OCI-M1 (cell line): Measurements from ENCODE around the gene APC2.
"Not testable (repeated sequence)": the region's sequence is repeated elsewhere in the genome, so short reads cannot be mapped to it uniquely, and the experiment has no call there.

Experiments used
- DNase-seq: peaks from one replicate; lab custom pipeline; 2025; lab: John Stamatoyannopoulos, UW

The APC2 gene

DNA sequence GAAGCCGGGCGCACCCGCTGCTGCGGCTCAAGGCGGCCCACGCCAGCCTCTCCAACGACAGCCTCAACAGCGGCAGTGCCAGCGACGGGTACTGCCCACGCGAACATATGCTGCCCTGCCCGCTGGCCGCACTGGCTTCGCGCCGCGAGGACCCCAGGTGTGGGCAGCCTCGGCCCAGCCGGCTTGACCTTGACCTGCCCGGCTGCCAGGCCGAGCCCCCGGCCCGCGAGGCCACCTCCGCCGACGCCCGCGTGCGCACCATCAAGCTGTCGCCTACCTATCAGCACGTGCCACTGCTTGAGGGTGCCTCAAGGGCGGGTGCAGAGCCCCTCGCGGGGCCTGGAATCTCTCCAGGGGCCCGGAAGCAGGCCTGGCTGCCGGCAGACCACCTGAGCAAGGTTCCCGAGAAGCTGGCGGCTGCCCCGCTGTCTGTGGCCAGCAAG, 16.1 kb downstream of the APC2 start:
- no peak for DNase-seq

DNA sequence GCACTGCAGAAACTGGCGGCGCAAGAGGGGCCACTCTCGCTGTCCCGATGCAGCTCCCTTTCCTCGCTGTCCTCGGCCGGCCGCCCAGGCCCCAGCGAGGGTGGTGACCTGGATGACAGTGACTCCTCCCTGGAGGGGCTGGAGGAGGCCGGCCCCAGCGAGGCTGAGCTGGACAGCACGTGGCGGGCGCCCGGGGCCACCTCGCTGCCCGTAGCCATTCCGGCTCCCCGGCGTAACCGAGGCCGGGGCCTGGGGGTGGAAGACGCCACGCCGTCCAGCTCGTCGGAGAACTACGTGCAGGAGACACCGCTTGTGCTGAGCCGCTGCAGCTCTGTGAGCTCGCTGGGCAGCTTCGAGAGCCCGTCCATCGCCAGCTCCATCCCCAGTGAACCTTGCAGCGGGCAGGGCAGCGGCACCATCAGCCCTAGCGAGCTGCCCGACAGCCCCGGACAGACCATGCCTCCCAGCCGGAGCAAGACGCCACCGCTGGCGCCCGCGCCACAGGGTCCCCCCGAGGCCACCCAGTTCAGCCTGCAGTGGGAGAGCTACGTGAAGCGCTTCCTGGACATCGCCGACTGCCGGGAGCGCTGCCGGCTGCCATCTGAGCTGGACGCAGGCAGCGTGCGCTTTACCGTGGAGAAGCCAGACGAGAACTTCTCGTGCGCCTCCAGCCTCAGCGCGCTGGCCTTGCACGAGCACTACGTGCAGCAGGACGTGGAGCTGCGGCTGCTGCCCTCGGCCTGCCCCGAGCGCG, 16.7 kb downstream of the APC2 start:
- no peak for DNase-seq

DNA sequence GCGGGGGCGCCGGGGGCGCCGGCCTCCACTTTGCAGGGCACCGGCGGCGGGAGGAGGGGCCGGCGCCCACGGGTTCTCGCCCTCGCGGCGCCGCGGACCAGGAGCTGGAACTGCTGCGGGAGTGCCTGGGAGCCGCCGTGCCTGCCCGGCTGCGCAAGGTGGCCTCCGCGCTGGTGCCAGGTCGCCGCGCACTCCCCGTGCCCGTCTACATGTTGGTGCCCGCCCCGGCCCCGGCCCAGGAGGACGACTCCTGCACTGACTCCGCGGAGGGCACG, 17.2 kb downstream of the APC2 start:
- DNase-seq, result no peak

DNA sequence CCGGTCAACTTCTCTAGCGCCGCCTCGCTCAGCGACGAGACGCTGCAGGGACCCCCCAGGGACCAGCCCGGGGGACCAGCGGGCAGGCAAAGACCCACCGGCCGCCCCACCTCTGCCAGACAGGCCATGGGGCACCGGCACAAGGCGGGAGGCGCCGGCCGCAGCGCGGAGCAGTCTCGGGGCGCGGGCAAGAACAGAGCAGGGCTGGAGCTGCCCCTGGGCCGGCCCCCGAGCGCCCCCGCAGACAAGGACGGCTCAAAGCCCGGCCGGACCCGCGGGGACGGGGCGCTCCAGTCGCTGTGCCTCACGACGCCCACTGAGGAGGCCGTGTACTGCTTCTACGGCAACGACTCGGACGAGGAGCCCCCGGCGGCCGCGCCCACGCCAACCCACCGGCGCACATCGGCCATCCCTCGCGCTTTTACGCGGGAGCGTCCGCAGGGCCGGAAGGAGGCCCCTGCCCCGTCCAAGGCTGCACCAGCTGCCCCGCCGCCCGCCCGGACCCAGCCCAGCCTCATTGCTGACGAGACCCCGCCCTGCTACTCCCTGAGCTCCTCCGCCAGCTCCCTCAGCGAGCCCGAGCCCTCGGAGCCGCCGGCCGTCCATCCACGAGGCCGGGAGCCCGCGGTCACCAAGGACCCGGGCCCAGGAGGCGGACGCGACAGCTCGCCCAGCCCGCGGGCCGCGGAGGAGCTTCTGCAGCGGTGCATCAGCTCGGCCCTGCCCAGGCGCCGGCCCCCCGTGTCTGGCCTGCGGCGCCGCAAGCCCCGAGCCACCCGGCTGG, 17.8 kb downstream of the APC2 start:
- no peak for DNase-seq

DNA sequence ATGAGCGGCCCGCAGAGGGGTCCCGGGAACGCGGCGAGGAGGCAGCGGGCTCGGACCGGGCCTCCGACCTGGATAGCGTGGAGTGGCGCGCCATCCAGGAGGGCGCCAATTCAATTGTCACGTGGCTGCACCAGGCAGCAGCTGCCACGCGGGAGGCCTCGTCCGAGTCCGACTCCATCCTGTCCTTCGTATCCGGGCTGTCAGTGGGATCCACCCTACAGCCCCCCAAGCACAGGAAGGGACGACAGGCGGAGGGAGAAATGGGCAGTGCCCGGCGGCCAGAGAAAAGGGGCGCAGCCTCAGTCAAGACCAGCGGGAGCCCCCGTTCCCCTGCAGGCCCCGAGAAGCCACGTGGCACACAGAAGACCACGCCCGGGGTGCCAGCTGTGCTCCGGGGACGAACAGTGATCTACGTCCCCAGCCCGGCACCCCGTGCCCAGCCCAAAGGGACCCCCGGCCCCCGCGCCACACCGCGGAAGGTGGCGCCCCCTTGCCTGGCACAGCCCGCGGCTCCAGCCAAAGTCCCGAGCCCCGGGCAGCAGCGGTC, 18.4 kb downstream of the APC2 start:
- no peak for DNase-seq

DNA sequence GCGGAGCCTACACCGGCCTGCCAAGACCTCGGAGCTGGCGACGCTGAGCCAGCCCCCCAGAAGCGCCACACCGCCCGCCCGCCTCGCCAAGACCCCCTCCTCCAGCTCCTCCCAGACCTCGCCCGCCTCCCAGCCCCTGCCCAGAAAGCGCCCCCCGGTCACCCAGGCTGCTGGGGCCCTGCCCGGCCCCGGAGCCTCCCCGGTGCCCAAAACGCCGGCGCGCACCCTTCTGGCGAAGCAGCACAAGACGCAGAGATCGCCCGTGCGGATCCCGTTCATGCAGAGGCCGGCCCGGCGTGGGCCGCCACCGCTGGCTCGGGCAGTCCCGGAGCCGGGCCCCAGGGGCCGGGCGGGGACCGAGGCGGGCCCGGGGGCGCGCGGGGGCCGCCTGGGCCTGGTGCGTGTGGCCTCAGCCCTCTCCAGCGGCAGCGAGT, 18.9 kb downstream of the APC2 start:
- DNase-seq, result no peak

DNA sequence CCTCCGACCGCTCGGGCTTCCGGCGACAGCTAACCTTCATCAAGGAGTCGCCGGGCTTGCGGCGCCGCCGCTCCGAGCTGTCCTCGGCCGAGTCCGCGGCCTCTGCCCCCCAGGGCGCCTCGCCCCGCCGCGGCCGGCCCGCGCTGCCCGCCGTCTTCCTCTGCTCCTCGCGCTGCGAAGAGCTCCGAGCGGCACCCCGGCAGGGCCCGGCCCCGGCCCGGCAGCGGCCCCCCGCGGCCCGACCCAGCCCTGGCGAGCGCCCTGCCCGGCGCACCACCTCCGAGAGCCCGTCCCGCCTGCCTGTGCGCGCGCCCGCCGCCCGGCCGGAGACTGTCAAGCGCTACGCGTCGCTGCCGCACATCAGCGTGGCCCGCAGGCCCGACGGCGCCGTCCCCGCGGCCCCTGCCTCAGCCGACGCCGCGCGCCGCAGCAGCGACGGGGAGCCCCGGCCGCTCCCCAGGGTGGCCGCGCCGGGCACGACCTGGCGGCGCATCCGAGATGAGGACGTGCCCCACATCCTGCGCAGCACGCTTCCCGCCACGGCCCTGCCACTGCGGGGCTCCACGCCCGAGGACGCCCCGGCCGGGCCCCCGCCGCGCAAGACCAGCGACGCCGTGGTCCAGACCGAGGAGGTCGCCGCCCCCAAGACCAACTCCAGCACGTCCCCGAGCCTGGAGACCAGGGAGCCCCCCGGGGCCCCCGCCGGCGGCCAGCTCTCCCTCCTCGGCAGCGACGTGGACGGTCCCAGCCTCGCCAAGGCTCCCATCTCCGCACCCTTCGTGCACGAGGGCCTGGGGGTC, 19.5 kb downstream of the APC2 start:
- DNase-seq, result no peak

DNA sequence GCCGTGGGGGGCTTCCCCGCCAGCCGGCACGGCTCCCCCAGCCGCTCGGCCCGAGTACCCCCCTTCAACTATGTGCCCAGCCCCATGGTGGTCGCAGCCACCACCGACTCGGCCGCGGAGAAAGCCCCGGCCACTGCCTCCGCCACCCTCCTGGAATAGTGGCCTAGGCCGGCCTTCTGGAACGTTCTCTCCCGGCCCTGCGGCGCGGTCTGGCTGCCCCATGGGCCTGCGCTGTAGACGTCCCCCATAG, 20.1 kb downstream of the APC2 start:
- no peak for DNase-seq

DNA sequence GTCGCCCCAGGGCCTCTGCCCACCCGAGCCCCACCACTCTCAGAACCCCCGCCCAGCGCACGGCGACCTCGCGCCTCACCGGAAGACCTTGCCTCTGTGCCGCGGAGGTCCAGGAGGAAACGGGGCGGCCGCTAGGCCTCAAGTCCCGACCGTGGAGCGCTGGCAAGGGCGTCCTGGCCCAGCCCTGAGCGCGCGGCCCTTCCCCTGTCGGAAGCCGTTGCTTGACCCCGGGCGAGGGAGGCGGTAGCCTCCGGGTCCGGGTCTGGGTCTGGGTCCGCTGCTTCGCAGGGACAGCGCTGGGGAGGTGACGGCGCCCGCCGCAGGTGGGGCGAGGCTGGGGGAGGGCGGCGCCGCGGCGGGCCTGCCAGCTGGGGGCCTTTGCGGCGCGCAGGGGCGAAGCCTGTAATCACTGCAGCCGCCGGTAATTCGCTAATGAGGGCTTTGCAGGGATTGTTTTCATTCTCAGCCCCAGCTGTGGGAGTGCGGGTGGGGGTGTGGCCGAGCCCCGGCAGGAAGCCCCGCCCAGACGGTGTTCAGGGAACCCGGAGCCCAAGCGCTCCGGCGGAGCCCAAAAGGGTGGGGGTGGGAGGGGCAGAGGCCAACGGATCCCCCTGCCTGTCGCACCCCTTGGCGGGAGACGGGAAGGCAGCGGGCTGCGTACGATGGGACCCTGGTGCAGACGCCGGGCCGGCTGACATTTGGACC, 20.5 kb downstream of the APC2 start:
- DNase-seq, result no peak

DNA sequence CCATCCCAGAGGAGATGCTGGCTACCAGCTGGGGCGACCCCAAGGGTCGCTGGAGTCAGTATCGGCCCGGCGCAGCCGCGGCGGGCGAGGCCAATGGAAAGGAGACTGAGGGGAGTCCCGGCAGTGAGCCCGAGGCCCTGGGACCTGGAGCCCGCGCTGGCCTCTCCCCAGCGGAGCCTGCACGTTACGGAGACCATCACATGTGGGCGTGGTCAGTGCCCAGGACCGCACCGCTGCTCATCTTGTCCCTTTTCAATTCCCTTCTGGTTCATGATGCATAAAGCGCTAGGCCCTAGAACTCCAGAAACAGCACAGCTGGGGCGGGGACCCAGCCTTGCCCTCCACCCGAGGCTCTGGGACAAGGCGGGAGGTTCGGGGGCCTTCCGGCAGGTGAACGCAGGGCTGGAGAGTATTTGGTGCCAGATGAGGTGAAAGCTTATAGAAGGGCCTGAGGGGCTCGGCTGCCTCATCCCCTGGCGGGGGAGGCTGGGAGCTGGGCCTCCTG, 21.1 kb downstream of the APC2 start:
- no peak for DNase-seq

DNA sequence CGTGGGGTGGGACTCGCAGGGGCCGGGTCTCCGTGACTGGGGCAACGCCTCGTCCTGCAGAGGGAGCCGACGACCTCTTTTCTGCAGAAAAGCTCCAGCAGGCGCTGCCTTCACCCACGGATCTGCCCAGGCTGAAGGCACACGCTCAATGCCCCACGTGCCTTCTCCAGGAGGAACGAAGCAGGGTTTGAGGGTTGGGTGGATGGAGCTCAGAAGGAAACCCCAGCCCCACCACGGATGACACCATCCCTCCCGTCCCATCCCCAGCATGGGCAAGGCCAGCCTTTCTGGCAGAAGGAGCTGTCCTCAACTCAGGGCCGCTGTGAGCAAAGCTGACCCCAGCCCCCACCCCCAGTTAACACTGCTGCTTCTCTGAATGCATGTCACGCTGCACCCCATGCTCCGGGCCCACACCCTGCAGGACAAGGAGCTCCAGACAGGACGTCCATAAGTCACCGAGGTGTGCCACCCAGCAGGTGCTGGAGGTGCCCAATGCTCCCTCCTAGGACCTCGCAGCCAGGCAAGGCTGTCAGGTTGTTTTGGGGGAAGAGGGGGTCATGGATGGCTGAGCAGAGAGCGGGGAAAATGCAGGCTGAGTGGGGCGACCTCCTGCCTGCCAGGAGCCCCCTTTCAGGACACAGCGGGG, 21.7 kb downstream of the APC2 start:
- no peak for DNase-seq

DNA sequence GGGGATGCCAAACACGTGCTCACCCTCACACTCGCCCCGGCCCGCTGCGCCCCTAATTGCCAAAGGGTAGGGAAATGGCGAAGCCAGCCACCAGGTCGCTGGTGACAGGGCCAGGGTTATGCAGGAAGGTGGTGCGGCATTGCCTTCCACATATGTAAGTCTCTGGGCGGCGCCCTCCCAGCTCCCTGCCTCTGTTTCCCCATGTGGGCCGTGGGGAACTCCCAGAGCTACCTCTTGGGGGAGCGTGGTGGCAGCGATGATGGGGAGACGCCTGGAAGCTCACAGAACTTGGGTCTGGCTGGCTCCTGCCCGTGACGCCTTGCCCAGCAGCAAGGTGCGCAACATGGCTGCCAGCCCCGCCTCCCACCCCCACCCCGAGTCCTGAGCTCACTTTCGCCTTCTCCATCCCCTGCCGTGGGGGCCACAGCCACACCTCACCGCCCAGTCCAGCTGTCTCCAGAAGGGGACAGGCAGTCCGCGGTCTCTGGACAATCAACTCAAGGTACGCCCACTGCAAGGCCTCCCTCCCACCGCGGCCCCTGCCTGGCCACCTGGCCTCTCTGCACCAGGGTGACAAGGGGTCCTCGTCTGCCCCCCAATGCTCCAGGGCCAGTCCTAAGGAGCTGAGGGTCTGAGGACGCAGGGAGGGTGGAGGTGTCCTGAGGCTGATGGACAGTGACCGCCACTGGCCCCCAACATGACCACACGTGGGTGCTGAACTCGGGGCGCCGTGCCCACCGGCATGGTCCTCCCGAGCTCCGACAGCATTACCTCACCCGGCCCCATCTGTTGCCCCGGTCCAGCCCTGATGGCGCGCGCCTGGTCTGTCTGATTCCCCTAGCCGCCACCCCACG, 22.5 kb downstream of the APC2 start:
- DNase-seq, result no peak

DNA sequence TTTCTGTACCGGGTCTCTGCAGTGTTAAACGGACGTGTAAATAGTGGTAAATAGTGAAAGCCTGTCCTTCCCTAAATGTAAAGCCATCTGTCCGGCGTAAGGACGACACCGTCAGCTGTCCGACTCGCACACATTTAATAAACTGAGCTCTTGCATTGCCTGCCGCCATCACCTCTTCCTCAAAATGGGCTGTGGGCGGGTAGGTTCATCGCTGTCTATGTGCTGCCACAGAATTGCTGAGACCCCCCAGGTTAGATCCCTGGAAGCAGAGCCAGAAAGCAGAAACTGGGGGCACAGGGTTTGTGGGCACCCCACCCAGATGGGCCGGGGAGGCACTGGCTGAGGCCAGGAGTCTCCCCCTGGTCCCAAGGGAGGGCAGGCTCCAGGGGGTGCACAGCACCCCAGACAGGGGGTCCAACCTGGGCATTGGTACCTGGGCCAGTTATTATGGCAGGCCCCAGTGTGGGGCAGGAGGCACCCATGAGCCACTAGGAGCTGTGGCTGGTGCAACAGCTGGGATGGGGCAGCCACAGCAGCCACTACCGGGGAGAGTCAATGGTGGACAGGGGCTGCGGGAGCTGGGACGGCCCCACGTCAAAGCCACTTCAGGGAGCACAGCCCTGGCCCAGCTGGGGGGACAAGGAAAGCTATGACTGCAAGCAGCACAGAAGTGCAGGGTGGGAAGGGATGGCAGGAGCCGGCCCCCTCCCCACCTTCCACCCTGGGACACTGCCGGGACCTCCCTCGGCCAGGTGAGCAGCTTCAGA, 23.3 kb downstream of the APC2 start:
- no peak for DNase-seq

DNA sequence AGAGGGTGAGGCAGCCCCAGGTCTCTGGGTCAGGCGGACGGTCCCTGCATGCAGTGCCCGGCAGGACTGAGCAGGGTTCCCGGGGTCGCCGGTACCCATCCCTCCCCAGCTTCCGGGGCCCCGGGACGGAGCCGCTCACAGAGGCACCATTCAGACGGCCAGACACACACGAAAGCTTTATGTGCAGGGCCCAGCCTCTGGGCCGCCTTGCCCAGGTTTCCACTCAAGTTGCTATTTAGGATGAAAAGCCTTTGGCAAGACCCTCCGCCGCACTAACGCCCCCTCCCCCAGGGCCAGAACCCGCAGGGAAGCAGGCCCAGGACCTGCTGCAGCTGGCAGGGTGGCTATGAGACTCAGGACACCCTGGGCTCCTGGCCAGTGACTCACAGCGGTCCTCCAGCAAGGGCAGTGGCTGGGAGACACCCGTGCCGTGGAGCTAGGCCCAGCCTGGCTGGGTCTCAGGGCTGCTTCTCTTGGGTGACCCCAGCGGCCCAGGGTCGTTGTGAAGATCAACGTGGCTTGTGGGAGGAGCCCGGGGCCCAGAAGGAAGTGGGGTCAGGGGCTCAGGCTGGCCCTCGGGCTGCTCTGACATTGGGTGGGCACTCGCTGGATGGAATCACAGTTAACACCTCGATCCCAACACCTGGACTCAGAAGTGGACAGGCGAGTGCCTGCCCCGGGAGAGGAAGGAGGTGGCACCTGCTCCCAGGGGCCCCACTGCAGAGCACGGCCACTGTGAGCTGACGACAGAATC, 24.3 kb downstream of the APC2 start:
- DNase-seq, result no peak

DNA sequence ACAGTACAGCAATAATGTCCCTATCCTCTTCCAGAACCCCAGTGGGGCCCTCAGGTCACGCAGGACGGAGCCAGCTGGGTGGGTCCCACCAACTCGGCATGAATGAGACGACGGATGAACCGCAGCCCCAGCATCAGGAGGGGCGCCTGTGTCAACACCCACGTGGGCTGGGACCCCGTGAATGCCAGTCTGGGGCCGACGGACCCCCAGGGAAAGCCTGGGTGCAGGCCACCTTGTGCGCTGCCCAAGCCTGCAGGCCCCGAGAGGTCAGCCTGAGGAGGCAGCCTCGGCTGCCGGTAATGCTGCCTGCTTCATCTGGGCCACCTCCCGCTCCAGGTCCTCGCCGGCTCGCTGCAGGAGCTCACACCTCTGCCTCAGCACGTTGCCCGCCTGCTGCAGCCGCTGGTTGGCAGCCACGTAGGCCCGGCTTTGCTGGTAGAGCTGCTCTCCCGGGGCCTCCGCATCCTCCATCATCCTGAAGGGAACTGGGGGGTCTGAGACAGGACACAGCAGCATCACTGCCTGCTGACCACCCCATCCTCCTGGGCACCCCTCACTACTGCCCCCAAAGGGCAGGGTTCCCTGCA, 24.9 kb downstream of the APC2 start:
- DNase-seq, result no peak

DNA sequence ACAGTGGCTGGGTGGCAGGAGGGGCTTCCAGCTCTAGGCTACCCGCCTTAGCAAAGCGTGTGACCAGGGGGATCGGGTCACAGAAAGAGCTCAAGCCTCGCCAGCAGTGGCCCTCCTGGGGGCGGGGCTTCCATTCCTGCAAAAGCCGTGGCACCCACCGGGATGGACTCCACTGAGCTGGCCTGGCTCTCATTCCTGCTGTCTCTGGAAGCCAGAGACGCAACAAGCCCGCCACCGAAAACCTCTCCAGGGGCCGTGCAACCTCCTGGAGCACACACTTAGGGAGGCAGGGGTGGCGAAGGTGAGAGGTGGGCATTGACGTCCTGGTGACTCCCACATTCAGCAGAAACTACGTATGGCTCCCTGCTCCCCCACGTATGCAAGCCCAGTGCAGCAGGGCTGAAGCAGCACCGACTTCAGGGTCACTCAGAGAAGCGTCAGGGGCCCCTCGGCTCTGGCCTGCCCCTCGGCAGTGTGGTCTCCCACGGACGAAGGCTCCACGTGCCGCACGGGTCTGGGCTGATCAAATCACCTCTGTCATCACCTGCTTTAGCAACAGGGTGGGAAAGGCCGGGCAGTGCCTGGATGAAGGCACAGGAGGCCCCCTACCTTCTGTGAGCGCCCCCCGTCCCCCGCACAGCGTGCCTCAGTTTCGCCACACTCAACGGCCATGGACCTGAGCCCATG, 26.0 kb downstream of the APC2 start:
- DNase-seq, result no peak

DNA sequence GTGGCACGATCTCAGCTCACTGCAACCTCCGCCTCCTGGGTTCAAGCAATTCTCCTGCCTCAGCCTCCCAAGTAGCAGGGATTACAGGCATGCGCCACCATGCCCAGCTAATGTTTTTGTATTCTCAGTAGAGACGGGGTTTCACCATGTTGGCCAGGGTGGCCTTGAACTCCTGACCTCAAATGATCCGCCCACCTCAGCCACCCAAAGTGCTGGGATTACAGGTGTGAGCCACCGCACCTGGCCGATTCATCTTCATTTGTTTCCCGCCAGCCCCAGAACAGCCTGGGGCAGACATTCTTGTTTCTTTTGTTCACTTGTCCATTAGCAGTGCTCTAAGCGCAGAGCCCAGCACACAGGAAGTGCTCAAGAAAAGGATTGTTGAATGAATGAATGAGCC, 27.1 kb downstream of the APC2 start:
- DNase-seq, result not testable (repeated sequence)
